ENCODE data around the gene VWA5B1.
A peak's percentile ranks its signal among the peaks of the same experiment; 100 is the strongest.

Gene VWA5B1

DNA sequence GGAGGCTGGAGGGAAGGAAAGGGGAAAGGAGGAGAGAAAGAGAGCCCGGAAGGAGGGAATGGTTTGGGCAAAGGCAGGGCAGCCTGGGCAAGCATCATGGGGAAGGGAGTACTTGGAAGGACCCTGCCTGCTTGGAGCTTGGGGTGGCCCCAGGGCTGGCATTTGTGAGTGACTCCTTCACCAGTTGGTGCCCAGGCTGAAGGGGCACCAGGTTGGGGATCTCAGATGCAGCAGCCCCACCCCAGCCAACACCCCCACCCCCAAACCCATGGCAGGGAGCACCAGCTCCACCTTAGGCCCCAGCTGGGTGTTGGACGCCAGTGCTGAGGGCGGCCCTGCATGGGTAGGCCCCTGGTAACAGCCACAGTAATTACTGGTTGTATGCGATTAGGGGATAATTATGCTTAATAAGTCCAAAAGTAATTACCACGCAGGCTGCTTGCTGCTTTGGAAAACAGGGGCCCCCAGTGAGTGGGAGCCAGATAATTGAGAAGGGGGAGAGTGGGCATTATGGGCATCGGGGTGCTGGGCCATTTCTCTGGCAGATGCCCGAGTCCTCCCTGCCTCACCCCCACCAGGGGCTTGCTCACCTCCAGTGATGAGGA is 78.3 kb downstream of the VWA5B1 start:
- no peak for DNase-seq

DNA sequence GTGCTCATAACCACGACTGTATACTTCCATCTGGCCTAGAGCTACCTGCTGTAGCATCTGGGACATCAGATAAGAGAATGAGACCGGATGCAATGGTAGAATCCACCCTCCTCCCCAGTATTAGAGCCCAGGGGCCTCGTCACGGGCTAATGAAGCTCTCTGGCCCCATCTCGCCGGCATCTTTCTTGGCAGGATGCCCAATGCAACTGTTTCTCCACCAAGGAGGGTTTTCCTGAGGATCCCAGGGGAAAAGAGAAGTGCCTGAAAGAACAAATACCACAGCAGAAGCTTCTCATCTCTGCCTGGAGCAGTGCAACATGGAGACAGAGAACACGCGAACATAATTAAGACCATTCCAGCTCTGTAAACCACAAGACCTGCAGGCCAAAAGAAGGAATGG is 80.0 kb downstream of the VWA5B1 start:
- DNase-seq, result no peak

DNA sequence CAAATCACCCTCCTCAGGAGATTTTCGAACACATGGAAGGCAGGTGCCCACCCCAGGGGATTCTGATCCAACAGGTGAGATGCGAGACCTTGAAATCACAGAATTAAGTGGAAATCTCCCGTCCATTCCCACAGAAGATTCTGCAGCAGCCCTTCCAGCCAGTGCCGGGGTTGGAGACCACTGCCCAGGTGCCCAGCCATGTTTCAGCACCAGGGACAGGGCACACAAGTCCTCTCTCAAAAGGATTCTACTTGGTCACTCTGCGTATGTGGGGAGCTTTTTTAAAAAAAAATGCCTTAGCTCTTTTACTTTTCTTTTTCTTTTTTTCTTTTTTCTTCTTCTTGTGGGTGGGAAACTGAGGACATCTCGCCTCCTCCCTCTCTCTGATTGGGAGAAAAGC is 80.7 kb downstream of the VWA5B1 start:
- DNase-seq, result no peak

DNA sequence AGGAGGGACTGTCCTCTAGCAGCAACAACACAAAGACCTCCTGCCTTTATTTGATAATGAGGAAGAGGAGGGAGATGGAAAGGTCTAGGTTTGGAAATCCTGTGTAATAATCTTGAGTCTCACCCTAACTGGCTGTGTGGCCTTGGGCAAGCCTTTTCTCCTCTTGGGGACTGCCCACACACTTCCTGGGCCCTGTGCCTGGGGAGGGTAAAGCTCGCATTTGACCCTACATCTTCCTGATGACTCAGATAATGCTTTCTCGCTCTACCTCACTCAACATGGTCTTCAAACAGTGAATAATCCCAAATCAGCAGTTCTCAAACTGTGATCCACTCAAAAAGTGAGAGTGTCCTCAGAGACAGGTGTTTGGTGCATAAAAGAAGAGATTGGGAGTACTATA is 81.2 kb downstream of the VWA5B1 start:
- peak; percentile 31 for DNase-seq

DNA sequence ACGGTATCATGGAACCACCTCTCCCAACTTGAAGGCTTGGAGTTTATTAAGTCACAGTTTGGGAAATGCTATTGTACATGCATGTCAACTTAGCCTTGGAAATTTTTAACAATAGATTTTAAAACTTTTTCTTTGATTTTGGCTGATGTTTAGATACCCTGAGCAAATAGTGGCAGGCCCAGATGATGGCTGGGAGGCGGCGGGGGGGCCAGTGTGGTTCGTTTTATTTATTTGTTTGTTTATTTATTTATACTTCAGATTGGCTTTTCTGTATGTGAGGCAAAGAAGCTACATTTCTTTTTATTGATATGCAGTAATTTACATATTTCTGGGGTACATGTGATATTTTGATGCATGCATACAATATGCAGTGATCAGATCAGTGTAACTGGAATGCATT is 82.0 kb downstream of the VWA5B1 start:
- DNase-seq, result no peak

DNA sequence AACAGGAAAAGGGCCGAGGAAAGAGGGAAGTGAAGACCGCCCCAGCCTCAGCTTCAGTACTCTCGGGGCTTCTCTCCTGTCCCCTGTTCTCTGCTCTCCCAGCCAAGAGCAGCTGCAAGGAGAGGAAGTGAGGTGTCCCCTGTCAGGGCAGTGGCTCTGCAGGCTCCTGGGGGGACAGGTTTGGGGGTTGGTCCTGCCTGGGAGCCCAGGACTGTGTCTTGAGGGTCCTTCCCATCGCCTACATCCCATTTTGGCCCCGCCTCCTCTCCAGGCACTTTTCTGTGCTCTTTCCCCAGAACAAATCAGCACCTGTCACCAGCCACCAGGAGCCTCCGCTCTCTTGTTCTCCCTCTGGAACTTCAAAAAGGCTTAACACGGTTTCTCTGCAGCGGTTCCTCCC is 82.6 kb downstream of the VWA5B1 start:
- DNase-seq, result no peak

DNA sequence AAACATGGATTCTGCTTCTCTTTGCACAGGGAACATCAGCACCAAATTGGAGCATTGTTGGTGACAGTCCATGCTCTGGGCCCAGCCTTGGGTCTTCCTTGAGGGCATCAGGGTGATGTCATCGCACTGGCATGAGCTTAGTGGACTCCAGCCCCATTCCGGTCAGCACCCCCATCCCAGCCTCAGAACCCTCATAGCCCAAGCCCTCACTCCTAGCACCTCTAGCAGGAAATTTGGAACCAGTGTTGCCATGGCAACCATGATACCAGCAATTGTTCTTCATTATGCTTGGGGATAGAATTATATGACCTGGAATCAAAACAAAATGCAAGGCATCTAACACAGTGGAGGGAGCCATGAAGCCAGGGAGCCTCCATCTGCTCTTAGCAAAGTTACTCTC is 83.1 kb downstream of the VWA5B1 start:
- no peak for DNase-seq

DNA sequence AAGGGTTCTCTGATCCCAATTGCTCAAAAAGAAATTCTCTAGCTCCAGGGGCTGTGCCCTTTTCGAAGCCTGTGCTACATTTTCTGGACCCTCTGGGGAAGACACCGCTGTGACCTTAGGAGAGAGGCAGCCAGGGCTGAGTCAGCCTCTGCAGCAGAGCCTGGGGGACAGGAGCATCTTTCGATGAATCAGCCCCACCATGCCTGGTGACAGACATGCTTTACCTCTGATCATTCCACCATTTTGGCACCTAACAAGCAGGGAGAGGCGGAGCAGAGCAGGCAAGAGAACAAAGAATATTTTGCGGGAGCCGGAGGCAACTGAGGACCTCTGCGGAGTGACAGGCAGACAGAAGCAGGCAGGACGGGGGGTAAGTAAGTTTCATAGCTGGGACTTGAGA is 84.9 kb downstream of the VWA5B1 start:
- DNase-seq, result no peak

DNA sequence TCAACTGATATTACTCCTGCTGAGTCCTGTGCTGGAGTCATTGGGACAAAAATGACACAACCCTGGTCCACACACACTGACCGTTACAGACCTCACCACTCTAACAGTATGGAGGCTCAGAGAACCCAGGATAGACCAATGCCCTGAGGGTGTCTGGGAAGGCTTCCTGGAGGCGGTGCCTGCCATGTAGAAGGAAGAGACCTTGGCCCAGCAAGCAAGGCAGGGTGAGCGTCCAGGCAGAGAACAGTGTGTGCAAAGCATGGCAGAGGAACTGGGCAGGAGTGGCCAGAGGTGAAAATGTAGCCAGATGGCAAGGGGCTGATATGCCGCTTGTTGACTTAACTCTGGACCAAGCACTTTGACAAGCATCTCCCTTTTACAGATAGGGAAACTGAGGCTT is 85.5 kb downstream of the VWA5B1 start:
- no peak for DNase-seq

DNA sequence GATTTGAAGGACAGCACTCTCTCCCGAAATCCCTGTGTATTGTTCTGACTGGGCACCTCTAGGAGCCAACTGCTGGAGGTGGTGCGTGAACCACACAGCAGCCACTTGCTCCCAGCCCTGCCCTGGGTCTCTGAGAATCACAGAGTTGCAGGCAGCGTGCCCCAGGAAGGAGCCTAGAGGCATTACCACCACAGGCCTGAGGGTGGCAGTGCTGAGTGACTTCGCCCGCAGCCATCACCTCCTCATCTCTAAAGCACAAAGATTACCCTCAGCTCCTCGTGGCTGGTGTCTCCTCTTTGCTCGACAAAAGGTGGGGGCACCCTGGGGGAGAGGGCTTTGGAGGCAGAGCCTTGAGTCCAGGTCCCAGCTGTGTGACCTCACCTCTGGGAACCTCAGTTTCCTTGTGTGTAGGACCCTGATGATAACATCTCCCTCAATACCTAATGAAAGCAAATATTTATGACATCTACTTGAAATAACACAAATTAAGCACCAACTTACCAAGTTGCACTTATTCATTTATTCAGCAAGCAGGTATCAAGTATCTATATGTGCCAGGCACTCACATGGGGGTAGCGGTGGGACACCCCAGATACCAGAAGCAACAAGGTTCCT is 86.3 kb downstream of the VWA5B1 start:
- peak; percentile 69 for DNase-seq

DNA sequence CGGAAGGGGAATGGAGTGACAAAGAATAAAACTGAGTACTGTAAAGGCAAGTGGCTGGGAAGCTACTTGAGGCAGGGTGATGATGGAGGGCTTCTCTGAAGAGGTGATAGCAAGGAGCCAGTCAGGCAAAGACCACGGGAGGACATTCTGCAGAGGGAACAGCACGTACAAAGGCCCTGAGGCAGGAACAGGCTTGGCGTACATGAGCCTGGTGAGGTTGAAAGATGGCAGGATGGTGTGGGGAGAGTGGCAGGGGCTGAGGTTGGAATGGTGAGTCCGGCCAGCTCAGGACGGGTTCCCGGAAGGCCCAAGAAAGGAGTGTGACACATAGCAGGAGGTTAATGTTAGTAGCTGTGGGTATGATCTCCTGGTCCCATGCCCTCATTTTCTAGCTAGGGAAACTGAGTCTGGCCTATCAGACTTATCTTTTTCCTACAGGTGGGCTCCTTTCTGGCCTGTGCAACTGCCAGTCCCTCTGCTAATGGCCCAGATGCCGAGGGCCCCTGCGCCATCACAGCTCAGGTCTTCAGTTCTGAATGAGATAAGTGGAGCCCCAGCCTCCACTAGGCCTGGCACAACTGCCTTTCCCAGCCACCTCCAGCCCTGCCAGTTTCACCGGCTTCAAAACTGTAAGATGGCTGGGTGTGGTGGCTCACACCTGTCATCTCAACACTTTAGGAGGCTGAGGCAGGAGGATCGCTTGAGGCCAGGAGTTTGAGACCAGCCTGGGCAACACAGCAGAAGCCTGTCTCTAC is 87.0 kb downstream of the VWA5B1 start:
- DNase-seq, result no peak

DNA sequence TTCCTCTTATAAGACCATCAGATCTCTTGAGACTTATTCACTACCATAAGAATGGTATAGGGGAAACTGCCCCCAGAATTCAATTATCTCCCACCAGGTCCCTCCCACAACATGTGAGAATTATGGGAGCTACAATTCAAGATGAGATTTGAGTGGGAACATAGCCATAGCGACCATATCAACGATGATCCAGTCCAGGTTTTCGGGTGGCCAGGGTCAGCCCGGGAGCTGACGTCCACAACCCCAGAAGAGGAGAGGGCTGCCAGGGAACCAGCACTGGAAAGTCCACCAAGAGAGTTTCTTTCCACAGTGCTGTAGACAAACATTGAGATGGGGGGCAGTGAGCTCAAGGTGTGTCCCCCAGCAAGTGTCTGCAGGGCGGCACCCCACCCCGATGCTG is 88.4 kb downstream of the VWA5B1 start:
- no peak for DNase-seq

DNA sequence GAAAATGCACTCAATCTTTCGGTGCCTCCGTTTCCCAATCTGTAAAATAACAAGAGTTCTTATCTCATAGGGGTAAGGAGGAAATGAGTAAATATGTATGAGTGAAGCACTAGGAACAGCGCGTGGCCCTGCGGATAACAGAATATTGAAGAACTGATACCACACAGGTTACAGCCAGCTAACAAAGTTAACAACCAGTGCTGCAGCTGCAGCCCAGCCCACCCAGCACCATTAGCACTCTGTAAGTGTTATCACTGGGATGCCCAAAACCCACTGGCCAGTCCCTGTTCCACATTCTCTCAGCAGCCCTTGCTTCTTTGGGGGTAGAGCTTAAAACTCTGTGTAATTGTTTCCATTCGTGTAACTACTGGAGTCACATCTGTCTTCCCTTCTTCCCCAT is 89.5 kb downstream of the VWA5B1 start:
- DNase-seq, result no peak

DNA sequence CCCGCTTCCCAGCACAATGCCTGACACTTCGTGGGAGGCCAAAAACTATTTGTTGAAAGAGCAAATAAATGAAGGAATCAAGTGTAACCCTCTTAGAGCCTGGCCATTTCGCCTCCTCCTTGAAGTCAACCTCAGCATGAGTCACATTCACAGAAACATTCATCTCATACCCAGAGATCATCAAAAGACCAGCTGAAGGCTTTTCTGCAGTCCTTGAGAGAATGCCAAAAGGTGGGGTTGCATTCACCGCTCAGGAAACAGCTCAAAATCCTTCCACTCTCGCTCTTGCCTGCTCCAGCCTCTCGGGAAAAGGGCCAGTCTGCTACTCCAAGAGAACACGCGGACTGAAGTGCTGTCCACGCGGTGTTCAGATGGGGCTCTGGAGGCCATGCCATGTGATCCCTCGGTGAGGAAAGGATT is 90.0 kb downstream of the VWA5B1 start:
- peak; percentile 19 for DNase-seq

DNA sequence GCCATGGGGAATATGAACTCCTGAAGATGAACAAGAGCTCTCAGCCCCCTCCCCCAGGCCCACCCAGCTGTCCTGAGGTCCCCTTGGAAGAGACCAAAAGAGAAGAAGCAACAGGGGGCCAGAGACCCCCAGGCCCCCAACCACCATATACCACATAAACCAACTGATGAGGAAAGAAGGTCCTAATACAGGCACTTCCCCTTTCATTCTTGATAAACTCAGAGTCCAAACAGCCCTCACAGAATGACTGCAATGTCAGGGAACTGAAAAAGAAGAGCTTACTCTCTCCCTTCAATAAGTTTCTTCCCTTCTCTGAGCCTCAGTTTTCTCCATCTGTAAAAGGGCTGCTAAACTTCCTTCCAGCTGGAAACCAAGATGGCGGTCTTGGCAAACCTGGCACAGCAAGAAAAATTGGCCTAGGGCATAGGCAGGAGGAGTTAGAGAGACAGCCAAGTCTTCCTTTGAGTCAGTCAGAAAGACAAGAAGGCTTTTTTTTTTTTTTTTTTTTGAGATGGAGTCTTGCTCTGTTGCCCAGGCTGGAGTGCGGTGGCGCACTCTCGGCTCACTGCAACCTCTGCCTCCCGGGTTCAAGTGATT is 90.5 kb downstream of the VWA5B1 start:
- DNase-seq, result no peak

DNA sequence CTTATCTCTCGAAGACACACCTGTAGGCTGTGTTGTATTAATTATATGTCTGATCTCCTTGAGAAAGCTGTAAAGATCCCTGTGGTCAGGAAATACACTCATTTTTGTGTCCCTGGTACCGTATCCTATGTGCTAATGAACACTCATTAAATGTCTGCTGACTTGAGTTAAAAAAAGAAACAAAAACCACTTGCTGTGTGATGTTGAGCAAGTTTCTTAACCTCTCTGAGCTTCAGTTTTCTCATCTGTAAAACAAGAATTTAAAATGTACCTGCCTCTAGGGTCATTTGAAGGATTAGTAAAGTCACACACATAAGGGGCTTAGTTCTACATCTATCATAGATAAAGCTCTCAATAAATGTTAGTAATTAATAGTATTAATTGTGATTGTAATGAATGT is 91.3 kb downstream of the VWA5B1 start:
- no peak for DNase-seq

DNA sequence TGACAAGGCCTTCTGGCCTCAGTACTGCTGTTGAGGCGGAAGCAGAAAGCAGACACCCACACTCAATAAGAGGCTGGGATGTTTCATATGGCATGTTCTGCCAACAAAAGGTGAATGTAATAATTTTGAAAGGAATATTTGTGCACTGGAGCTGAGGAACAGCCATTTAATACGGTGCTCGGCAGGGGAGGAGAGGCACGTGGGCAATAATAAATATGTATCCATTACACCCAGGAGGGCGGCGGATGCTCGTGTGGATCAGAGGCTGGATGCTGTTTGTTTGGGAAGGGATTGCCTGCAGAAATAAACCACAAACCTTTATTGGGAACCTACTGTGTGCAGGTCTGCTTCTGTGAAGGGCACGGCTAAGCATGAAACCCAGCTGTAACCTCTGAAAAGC is 92.0 kb downstream of the VWA5B1 start:
- no peak for DNase-seq

DNA sequence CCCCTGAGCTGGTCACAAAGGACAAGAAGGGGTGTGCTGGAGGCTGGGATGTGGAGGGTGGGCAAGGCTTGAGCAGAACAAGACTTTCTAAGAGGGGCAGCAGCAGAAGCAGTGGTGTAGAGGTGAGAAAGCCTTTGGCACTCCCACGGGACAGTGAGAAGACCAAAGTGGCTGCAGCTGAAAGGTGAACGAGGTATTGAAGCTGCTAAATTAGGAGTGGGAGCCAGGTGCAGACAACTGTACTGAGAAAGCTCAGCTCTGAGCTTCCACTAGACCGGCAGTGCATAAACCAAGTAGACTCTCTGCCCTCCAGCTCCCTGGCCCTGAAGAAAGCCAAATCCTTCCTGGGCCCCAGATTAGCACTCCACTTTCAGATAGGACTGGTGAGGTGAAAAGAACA is 93.0 kb downstream of the VWA5B1 start:
- no peak for DNase-seq

DNA sequence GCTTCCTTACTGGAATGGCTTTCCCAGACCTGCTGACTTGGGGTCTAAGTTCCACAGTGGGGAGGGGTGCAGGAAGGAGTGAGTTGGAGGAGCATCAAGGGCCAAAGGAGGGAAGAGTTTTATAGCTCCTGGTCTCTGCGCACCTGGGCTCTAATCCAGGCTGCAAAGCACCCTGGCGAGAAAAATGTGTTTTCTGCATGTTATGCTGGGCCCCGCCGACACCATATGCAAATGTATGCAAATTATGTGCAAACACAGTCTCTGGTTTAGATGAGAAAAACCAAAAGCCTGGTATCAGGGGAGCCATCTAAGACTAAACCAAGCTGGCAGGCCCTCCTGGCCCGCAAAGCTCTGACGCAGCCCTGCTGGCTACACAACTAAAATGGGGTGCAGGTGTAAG is 95.0 kb downstream of the VWA5B1 start:
- no peak for DNase-seq

DNA sequence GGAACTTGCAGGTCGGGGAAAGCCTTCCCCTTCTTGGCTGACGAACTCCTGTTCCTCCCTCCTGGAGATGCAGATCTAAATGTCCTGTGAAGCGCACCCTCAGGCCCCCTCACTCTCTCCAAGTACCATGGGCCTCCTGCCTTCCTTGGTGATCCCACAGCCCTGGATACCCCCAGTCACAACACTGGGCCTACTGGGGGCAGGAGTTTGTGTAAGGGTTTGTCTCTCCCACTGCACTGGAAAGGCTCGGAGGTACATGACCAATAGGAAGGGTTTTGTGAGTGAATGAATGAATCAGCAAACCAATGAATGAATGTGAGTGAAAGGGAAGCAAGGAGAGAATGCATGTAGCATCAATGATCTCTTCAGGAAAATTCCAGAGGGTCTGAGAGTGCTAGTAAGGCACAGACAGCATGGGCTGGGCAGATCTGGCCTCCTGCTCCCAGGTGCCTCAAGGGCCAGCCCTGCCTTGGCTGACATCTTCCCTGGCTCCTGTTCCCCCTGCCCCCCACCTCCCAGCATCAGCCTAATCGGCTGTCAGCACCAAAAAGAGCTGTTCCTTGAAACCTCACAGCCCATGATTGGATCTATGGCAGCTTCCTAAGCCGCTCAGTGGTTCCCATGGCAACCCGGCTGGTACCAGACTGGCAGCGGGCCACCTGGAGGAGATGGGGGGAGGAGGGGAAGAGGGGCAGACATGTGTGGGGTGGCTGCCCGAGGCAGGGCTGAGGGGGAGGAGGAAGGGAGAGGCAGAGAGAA is 95.8 kb downstream of the VWA5B1 start:
- no peak for DNase-seq

DNA sequence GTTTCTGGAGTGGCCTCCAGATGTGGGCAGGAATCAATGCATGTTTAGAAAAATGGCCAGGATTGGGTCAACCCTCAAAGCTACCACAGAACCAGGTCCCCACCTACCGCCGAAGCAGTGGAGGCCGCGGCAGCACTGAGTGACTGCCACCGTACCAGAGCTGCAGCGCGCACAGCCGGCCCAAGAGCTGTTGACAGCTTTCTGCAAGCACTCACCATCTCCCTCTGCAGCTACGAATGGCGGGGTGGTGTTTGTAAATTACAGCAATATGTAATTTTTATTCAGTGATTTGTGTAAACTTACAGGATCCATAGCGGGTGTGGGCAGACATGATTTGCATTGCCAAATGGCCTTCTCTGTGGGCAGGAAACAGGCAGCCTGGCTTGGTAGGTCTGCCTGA is 98.9 kb downstream of the VWA5B1 start:
- DNase-seq, result no peak

DNA sequence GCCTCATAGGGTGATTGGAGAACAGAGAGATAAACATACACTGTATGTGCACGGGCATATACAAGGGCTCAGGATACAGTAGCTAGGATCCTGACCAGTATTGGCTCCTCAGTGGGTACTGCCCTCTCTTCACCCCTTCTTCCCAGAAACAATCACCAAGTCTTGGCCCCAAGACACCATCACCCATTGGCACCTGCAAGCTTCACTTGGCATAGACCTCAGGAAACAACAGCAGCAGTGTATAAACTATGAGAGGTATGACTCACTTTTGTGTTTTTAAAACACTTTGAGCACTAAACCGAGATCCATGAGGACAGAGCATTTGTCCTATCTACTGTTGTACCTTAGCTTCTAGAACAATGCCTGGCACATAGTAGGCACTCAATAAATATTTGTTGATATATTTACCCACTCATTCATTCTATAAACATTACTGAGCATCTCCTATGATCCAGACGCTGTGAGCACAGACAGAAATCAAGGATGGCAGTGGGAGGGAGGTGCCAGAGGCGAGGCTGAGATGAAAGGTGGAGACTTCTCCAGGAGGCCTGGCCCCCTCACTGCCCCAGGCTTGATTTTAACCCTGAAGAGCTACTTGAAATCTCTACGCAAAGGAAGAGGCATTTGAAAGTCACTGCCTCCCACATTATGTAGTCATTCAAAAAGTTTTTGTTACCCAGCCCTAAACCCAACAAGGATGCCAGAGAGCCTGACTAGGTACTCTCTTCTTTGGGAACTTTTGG is 100.1 kb downstream of the VWA5B1 start:
- no peak for DNase-seq

DNA sequence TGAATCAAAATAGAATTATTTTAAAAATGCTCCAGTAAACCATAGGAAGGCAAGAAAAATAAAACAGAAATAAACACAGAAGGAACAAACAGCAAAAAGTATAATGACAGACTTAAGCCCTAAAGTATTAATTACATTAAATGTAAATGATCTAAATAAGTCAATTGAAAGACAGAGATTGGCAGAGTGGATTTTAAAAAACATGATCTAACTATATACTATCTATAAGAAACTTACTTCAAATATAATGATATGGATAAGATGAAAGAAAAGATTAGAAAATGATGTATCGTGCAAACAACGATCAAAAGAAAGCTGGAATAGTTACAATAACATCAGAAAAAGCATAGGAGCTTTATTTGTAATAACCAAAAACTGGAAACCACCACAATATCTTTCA is 104.6 kb downstream of the VWA5B1 start:
- no peak for DNase-seq

Data from activated CD4-positive, alpha-beta T cell treated with anti-CD3 and anti-CD28 coated beads, Interleukin-2, amount 50 U/mL, for 16 hours (primary cell).